Activated naive CD8-positive, alpha-beta T cell treated with anti-CD3 and anti-CD28 coated beads, Interleukin-2, amount 50 U/mL, for 16 hours (primary cell): ENCODE measurements around the gene SSBP1.
"Not testable (repeated sequence)": the region's sequence is repeated elsewhere in the genome, so short reads cannot be mapped to it uniquely, and the experiment has no call there.

Experiments used
- DNase-seq: peaks from one replicate; pipeline ENCODE4 v3.0.0-alpha.2; 2020; ENCODE audit warnings: low read depth, low spot score

The SSBP1 gene

DNA sequence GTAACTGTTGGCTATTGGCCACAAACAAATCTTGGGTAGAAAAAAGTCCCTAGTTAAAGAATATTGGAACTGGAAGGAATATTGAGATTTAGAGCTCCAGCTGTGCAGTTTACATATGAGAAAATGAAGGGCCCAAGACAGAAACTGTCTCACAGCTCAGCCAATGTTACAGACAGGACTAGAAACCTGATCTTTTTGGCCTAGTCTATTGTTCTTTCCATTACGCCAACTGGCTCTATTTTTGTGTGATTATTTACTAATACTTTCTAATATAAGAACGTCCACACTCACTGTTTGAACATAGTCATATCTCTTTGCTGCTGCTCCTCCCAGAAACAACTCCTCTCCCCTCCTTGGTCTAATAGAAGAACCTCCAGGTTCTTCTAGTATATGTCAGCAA, 28.8 kb upstream of the SSBP1 start:
- no peak for DNase-seq

- no peak for DNase-seq
Observed at GRCh38 chr7:141709749-141710148, 28.4 kb upstream of the SSBP1 start.

DNA sequence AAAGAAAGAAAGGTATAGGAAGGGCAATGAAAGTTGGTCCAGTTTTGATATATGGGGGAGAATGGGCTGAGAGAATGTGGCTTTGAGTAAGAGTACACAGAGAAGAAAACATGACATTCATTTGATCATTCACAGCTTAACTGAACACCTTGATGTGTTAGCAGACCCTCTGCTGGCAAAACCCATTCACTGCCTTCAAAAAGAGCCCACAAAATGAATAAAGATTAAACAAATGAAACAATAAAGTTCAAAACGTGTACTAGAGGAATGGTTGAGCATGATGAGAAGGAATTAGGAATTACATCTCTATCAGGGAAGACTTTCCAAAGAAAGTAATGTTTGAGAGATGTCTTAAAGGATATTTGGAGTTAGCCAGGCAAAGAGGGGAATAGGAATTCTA, 27.9 kb upstream of the SSBP1 start:
- no peak for DNase-seq

- DNase-seq = no peak
Observed at GRCh38 chr7:141712603-141713255, 25.4 kb upstream of the SSBP1 start.

DNA sequence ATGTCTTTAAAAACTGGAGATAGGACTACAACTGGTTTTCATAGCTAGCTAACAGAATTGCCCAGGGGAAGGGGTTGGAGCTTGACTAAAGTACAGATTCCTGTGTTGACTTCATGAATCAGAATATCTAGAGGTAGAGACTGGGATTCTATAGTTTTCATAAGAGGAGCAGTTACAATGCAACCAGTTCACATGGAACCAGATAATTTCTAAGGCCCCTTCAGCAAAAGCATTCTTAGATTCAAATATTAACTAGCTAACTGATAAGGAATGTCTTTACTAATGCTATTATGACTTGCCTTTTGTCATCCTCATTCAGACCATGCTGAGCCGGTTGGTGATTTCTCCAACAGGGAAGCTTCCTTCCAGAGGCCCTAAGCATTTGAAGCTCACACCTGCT, 24.3 kb upstream of the SSBP1 start:
- DNase-seq = no peak

DNA sequence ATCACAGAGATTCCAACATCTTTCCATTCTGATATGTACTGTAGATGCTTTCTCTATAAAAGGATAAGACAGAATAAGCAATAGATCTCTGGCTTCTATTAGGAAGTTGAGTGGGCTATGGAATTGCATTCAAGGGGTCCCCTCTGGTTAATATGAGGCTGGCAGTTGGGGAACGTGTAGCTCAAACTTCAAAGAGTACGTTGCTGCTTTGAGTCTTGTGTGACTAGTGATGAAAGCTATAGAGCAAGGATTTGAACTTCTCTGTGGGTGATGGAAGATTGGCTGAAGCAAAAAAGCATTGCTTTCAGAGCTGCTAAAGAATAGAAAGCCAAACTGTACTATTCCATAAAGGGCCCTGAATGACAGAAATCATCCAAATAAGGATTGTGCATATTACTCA, 23.6 kb upstream of the SSBP1 start:
- DNase-seq = no peak

DNA sequence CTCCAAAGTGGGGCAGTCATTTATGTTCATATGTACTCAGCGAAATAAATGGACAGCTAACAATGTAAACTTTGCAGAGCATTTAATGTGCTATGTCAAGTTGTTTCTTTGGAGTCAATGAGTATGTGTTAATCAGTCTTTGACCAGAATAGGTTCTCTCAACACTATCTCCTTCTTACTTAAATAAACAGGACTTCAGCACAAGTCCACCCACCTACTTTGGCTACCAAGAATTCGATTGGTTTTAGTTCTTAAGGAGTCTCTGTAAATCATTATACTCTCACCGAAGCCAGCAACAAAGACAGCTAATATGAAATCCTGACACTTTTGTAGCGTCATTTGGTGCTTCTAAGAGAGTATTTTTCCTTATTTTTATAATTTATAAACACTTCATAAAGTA, 23.1 kb upstream of the SSBP1 start:
- DNase-seq = no peak

DNA sequence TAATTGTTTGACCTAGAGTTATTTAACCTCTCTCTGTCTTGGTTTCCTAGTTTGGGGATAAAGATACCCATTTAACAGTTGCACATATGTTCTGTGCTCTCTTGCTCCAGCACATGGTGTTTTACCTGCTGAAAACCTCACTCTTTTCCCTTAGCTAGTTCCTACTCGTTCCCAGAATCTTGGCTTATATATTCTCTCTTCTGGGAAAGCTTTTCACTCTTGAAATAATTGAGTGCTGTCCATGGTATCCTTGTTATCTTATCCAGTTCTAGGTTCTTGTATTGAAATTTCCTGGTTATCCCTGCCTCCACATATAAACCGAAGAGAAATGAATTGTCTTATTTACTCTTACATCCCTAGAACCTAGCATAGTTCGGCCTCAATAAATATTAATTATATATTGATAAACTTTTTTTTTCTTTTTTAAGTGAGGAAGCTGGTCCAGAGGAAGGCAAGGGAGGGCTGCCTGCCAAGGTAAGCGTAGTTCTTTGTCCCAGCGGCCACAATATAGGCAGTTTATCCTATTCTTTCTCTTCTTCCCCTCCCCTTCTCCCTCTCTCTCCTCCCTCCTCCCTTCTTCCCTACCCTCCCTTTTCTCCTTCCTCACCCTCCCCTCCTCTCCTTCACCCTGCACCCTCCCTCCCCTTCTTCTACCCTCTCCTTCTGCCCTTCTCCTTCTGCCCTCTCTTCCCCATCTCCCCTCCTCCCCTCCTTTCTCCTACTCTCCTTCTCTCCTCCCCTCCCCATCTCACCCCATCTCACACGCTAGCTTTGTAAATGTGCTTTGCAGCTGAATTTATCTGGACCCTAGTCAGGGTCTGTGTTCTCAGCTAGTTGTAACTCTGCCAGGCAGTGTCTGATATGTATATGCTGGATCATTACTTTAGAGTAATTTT, 22.1 kb upstream of the SSBP1 start:
- no peak for DNase-seq

DNA sequence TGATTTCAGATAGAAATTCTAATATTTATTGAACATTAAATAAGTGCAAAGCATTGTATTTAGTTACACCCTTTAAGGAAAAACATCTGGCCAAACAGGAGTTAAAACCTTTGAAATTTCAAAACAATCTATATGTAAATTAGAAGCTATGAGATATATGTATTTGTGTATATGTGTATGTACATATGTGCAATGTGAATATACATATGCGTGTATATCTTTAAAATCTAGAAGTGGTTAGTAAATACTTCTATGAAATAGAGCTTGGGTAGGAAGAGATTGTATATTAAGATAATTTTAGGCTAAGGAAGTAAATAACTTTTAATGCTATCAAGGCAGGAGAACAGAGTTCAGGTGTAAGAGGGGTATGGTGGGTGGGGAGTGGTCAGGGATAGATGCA, 20.7 kb upstream of the SSBP1 start:
- DNase-seq = no peak

- no peak for DNase-seq
Observed at GRCh38 chr7:141722529-141722928, 15.6 kb upstream of the SSBP1 start.

DNA sequence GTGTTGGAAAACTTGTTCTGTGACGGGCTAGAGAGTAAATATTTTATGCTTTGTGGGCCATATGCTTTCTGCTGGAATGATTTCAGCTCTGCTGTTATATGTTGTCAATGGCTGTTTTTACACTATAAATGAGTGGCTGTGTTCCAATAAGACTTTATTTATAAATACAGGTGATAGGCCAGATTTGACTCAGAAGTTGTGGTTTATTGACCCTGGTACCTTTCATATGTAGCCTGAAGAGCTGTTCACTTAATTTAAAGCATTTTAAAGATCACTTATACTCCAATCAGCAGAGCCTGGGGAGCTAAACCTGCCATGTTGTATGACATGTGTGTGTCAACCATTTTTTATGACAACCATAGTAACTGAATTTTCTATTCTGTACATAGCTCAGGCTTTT, 9.1 kb upstream of the SSBP1 start:
- no peak for DNase-seq

DNA sequence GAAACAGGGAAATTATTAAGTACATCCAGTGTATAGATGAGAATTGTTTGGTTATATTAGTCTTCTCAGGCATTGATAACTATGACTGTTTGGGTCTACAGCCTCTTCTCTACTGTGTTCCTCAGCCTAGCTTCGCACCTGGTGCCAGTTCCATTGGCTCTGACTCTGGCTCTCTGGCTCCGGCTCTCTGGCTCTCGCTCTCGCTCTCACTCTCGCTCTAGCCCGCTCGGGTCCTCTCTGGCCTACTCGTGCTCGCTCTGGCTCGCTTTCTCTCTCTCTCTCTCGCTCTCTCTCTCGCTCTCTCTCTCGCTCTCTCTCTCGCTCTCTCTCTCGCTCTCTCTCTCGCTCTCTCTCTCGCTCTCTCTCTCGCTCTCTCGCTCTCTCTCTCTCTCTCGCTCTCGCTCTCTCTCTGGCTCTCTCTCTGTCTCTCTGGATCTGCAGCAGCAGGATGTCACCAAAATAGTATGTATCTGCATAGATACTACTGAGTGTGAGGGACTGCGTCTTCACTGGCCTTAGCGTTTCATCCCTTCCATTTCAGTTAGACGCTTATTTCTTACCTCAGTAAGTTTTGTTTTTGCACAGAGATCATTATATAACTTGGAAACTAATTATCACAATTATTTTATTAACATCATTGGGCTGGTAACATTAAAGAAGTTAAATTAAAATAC, 6.5 kb upstream of the SSBP1 start:
- no peak for DNase-seq

GRCh38 chr7:141737118-141737835, 881 bp upstream of the SSBP1 start:
- no peak for DNase-seq

DNA sequence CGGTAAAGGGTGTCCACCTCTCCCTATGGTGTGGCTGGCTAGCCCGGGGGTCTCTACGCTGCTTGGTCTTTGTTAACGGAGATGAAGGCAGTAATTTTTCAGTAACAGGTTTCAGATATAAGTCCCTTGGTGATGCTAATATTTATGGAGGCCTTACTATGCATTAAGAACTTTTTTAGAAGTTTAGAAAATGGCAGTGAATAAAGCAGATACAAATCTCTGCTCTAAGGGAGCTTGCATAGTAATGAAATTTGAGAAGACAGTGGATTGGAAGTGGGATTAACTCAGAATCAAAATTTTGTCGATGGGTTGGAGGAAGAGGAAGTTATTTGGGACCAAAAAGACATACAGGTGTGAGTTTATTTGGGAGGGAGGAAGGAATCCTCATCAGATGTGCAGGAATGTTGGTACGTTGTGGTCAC, 445 bp downstream of the SSBP1 start:
- DNase-seq = no peak

- no peak for DNase-seq
Observed at GRCh38 chr7:141739250-141739649, 1.1 kb downstream of the SSBP1 start.

DNA sequence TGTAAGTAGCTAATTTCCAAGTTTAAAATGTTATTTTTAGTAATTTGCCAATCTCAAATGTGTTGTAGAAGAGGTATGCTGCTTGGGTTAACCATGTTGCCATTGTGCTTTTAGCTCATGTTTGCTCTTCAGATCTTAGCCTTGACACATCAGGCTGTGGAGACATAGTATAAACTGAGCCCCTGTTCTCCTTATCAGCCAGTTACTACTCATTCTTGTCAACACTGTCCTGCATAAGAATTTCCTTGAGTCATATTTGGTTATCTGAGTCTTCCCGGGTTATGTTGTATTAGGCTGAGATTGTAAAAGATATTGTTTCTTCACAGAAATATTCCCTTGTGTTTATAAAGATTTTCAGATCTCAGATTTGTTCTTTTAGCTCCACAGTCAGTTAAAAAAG, 4.1 kb downstream of the SSBP1 start:
- DNase-seq = no peak

- DNase-seq = no peak
Observed at GRCh38 chr7:141744131-141744530, 6.0 kb downstream of the SSBP1 start.

GRCh38 chr7:141748396-141748795, 10.2 kb downstream of the SSBP1 start:
- DNase-seq = no peak

DNA sequence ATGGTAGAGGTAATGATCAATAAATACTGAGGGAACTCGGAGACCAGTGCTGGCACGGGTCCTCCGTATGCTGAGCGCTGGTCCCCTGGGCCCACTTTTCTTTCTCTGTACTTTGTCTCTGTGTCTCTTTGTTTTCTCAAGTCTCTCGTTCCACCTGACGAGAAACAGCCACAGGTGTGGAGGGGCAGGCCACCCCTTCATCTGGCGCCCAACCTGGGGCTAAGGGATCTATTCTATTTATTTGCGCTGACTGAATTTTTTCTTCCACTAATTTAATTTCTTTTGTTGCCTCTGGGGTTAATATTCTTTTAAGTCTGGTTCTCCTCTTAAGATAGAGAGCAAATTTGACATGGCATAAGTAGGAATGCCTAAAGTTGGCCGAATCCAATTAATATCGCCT, 13.7 kb downstream of the SSBP1 start:
- DNase-seq = not testable (repeated sequence)

GRCh38 chr7:141752634-141753033, 14.5 kb downstream of the SSBP1 start:
- DNase-seq = no peak

- DNase-seq = no peak
Observed at GRCh38 chr7:141754939-141755338, 16.8 kb downstream of the SSBP1 start.

GRCh38 chr7:141763797-141764196, 25.6 kb downstream of the SSBP1 start, which contains the start of gene TAS2R3:
Gene TAS2R3, plus strand, starts transcription at chr7:141764097. Its CDS starts 62 bp downstream, at chr7:141764159.
- no peak for DNase-seq
